SU-DHL-6 (cell line): ENCODE data around the gene SGSM1.

ENCODE experiments used
- EZH2phosphoT487 ChIP-seq: fragments of 200-600 bp; sonication (generic), shearing (Covaris generic); conservative IDR thresholded peaks from 2 replicates; pipeline ENCODE4 v1.6.1; 2018; ENCODE audit warnings: mild to moderate bottlenecking, antibody characterized with exemption, low read length, moderate library complexity, mixed read lengths
- TF ChIP-seq, protein P1 (sequence below): fragments of 200-600 bp; sonication (generic); IDR thresholded peaks from one replicate; pipeline ENCODE4 v1.5.1; 2017; ENCODE audit warnings: antibody characterized with exemption, mild to moderate bottlenecking, low read length, moderate library complexity; ENCODE audit not compliant: insufficient read depth, poor library complexity, severe bottlenecking

DNA sequence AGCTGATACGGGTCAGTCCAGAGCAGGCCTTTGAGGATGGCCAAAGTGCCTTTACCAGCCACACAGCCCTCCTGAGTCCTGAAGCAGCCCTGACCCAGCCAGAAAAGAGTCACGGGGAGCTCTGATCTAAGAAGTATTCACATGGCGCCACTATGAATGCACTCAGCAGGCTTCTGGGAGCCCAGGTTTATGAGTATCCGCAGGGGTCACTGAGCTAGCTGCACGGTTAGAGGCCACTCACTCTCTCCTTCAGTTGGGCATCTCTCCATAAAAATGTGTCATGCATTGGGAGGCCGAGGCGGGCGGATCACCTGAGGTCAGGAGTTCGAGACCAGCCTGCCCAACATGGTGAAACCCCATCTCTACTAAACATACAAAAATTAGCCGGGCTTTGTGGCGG lies 156.8 kb downstream of the SGSM1 start:
- TF ChIP-seq, protein P1, sequence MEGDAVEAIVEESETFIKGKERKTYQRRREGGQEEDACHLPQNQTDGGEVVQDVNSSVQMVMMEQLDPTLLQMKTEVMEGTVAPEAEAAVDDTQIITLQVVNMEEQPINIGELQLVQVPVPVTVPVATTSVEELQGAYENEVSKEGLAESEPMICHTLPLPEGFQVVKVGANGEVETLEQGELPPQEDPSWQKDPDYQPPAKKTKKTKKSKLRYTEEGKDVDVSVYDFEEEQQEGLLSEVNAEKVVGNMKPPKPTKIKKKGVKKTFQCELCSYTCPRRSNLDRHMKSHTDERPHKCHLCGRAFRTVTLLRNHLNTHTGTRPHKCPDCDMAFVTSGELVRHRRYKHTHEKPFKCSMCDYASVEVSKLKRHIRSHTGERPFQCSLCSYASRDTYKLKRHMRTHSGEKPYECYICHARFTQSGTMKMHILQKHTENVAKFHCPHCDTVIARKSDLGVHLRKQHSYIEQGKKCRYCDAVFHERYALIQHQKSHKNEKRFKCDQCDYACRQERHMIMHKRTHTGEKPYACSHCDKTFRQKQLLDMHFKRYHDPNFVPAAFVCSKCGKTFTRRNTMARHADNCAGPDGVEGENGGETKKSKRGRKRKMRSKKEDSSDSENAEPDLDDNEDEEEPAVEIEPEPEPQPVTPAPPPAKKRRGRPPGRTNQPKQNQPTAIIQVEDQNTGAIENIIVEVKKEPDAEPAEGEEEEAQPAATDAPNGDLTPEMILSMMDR: no peak
- no peak for TF ChIP-seq EZH2phosphoT487
